H1 (cell line): ENCODE results near the gene PDCD10. TPM values are rescaled to one million over a fixed set of nuclear protein-coding genes. Genes with fewer than 3 reads are reported as not detected.

Experiments used
- CTCF ChIA-PET: fragments of 300-600 bp; sonication (Branson Sonifier 250); formaldehyde crosslinking; loops from one replicate; lab custom pipeline; 2021; ENCODE audit not compliant: partially characterized antibody; lab: Charles Lee
- POLR2A ChIA-PET: fragments of 300-600 bp; sonication (Branson Sonifier 250); formaldehyde crosslinking; loops from one replicate; lab custom pipeline; 2021; ENCODE audit warnings: inconsistent platforms; ENCODE audit not compliant: partially characterized antibody; lab: Charles Lee
- DNase-seq, 2 experiments: peaks; one replicate each; pipeline versions ENCODE4 v3.0.0 to v3.0.0-alpha.2; 2010 to 2022; ENCODE audit warnings: low spot score in 2 of 2, low read depth in 1 of 2, mixed read lengths in 1 of 2
- FAIRE-seq: peaks from 2 replicates; lab custom pipeline; 2011; peaks lifted over from hg19 to GRCh38; lab: Jason Lieb, UNC
- H2AFZ ChIP-seq: 2 replicates; pipeline ENCODE4 v1.8.1; 2012; ENCODE audit warnings: low read length, inconsistent platforms
- H2AK5ac ChIP-seq: 2 replicates; pipeline ENCODE4 v1.6.1; 2013; ENCODE audit warnings: low read depth, low read length
- H2BK120ac ChIP-seq: replicated peaks from 2 replicates; pipeline ENCODE3; 2013; ENCODE audit warnings: low read depth, low read length, inconsistent platforms
- H2BK12ac ChIP-seq: 2 replicates; pipeline ENCODE4 v1.6.1; 2013; ENCODE audit warnings: low read depth, low read length
- H2BK15ac ChIP-seq: 2 replicates; pipeline ENCODE4 v1.6.1; 2013; ENCODE audit warnings: low read length
- H2BK20ac ChIP-seq: 2 replicates; pipeline ENCODE4 v1.6.1; 2013; ENCODE audit warnings: low read length
- H2BK5ac ChIP-seq: 2 replicates; pipeline ENCODE4 v1.6.1; 2013; ENCODE audit warnings: low read depth, low read length
- H3K14ac ChIP-seq: 2 replicates; pipeline ENCODE4 v1.6.1; 2013; ENCODE audit warnings: inconsistent platforms; ENCODE audit not compliant: insufficient read length
- H3K18ac ChIP-seq: 2 replicates; pipeline ENCODE4 v1.6.1; 2013; ENCODE audit warnings: low read length; ENCODE audit errors: extremely low read depth
- H3K23ac ChIP-seq: 2 replicates; pipeline ENCODE4 v1.6.1; 2013; ENCODE audit warnings: inconsistent platforms; ENCODE audit not compliant: insufficient read length
- H3K23me2 ChIP-seq: 2 replicates; pipeline ENCODE4 v1.6.1; 2013; ENCODE audit warnings: low read depth, low read length
- H3K27ac ChIP-seq: 2 replicates; pipeline ENCODE4 v1.6.1; 2011; ENCODE audit warnings: low read depth, low read length, inconsistent platforms
- H3K27me3 ChIP-seq, 4 experiments: replicated peaks in 1 of 4; 1 replicate in 1 of 4; 2 replicates in 3 of 4; pipeline versions ENCODE4 v1.6.1 to v1.8.1; 2011 to 2013; ENCODE audit warnings: low read length in 3 of 4, mild to moderate bottlenecking in 3 of 4, inconsistent platforms in 2 of 4, mixed read lengths in 2 of 4, moderate library complexity in 1 of 4; ENCODE audit not compliant: control insufficient read depth in 3 of 4, insufficient read depth in 3 of 4; ENCODE audit errors: extremely low read depth in 1 of 4
- H3K36me3 ChIP-seq, 4 experiments: 2 replicates each; pipeline versions ENCODE4 v1.6.1 to v1.8.1; 2011 to 2013; ENCODE audit warnings: mild to moderate bottlenecking in 4 of 4, low read length in 3 of 4, moderate library complexity in 2 of 4, control low read depth in 1 of 4, inconsistent platforms in 1 of 4; ENCODE audit not compliant: insufficient read depth in 4 of 4, control insufficient read depth in 2 of 4
- H3K4ac ChIP-seq: replicated peaks from 2 replicates; pipeline ENCODE3; 2013; ENCODE audit warnings: low read length, low read depth, mixed read lengths, inconsistent platforms; ENCODE audit not compliant: insufficient read length
- H3K4me1 ChIP-seq, 4 experiments: replicated peaks in 1 of 4; 1 replicate in 1 of 4; 2 replicates in 3 of 4; pipeline versions ENCODE4 v1.6.1 to v1.8.1; 2011 to 2013; ENCODE audit warnings: low read length in 3 of 4, inconsistent platforms in 2 of 4, mixed read lengths in 1 of 4; ENCODE audit not compliant: insufficient read depth in 4 of 4, control insufficient read depth in 3 of 4
- H3K4me2 ChIP-seq, 2 experiments: 2 replicates each; pipeline versions ENCODE4 v1.6.1 to v1.8.1; 2011 to 2013; ENCODE audit warnings: low read depth in 2 of 2, low read length in 2 of 2, control low read depth in 1 of 2, inconsistent platforms in 1 of 2, mild to moderate bottlenecking in 1 of 2; ENCODE audit not compliant: insufficient read depth in 1 of 2
- H3K4me3 ChIP-seq, 4 experiments: fragments of 200-600, 300-600 bp in 1 of 4; sonication (generic), shearing (Covaris generic), sonication (Bioruptor Twin) in 1 of 4; 2 replicates each; pipeline versions ENCODE4 v1.5.1 to v1.8.1; 2011 to 2016; ENCODE audit warnings: low read length in 4 of 4, low read depth in 3 of 4, control low read depth in 2 of 4, inconsistent platforms in 2 of 4, mild to moderate bottlenecking in 2 of 4, mixed read lengths in 1 of 4, moderate library complexity in 1 of 4; ENCODE audit not compliant: insufficient read depth in 2 of 4; ENCODE audit errors: extremely low read depth in 1 of 4
- H3K56ac ChIP-seq: replicated peaks from 2 replicates; pipeline ENCODE3; 2013; ENCODE audit warnings: low read depth, mild to moderate bottlenecking, mixed read lengths, low read length, inconsistent platforms; ENCODE audit not compliant: insufficient read length
- H3K79me1 ChIP-seq: 2 replicates; pipeline ENCODE4 v1.6.1; 2013; ENCODE audit warnings: low read depth, low read length, control low read depth
- H3K79me2 ChIP-seq, 2 experiments: 2 replicates each; pipeline versions ENCODE4 v1.6.1 to v1.8.1; 2012 to 2013; ENCODE audit warnings: low read length in 2 of 2, mild to moderate bottlenecking in 2 of 2, inconsistent platforms in 1 of 2; ENCODE audit not compliant: insufficient read depth in 2 of 2, control insufficient read depth in 1 of 2
- H3K9ac ChIP-seq, 4 experiments: replicated peaks in 1 of 4; 1 replicate in 1 of 4; 2 replicates in 3 of 4; pipeline versions ENCODE4 v1.6.1 to v1.8.1; 2011 to 2013; ENCODE audit warnings: low read depth in 3 of 4, low read length in 3 of 4, control low read depth in 2 of 4, mild to moderate bottlenecking in 2 of 4, moderate library complexity in 2 of 4, inconsistent platforms in 1 of 4; ENCODE audit errors: extremely low read depth in 1 of 4
- H3K9me3 ChIP-seq, 2 experiments: 2 replicates each; pipeline versions ENCODE4 v1.6.1 to v1.8.1; 2012 to 2013; ENCODE audit warnings: mild to moderate bottlenecking in 2 of 2, moderate library complexity in 2 of 2, control low read depth in 1 of 2, inconsistent platforms in 1 of 2, low read depth in 1 of 2, low read length in 1 of 2, mixed read lengths in 1 of 2; ENCODE audit not compliant: insufficient read depth in 2 of 2
- H4K20me1 ChIP-seq, 2 experiments: replicated peaks in 1 of 2; 2 replicates each; pipeline versions ENCODE3 to v1.8.1; 2011 to 2013; ENCODE audit warnings: inconsistent platforms in 2 of 2, low read length in 2 of 2, mild to moderate bottlenecking in 1 of 2; ENCODE audit not compliant: insufficient read depth in 2 of 2, control insufficient read depth in 1 of 2
- H4K5ac ChIP-seq: 2 replicates; pipeline ENCODE4 v1.6.1; 2013; ENCODE audit warnings: low read length, low read depth, mixed read lengths, inconsistent platforms; ENCODE audit not compliant: insufficient read length
- H4K8ac ChIP-seq: 2 replicates; pipeline ENCODE4 v1.8.0; 2013; ENCODE audit warnings: mild to moderate bottlenecking, moderate library complexity, low read length, inconsistent platforms; ENCODE audit not compliant: insufficient read depth; ENCODE audit errors: extremely low read depth
- H4K91ac ChIP-seq: replicated peaks from 2 replicates; pipeline ENCODE3; 2013; ENCODE audit warnings: low read length, mixed read lengths, inconsistent platforms; ENCODE audit not compliant: insufficient read length
- CHD2 ChIP-seq: IDR thresholded peaks from 2 replicates; pipeline ENCODE4 v1.6.1; 2012; ENCODE audit warnings: low read length, improper control_type of control experiment
- CTBP2 ChIP-seq: IDR thresholded peaks from 2 replicates; pipeline ENCODE4 v1.7.0; 2011; ENCODE audit warnings: borderline replicate concordance, mild to moderate bottlenecking, moderate library complexity, mixed read lengths, low read length; ENCODE audit not compliant: insufficient read depth, insufficient read length
- GABPA ChIP-seq: IDR thresholded peaks from 2 replicates; pipeline ENCODE4 v1.6.1; 2011; ENCODE audit warnings: mild to moderate bottlenecking, low read length, moderate library complexity, borderline replicate concordance; ENCODE audit not compliant: insufficient read depth
- JUN ChIP-seq: IDR thresholded peaks from 2 replicates; pipeline ENCODE4 v1.6.1; 2011; ENCODE audit warnings: low read depth, mild to moderate bottlenecking, improper control_type of control experiment, low read length
- SUZ12 ChIP-seq: fragments of 200-600 bp; sonication (generic); IDR thresholded peaks from 2 replicates; pipeline ENCODE4 v1.6.1; 2012; ENCODE audit warnings: mild to moderate bottlenecking, inconsistent platforms, low read length, moderate library complexity, mixed read lengths
- whole genome bisulfite sequencing, 2 experiments: shearing (Covaris generic) in 1 of 2; methylation state at CpG; one replicate each; pipeline versions ENCODE4 v1.1.6 to v1.1.7; 2013 to 2015; ENCODE audit warnings: low lambda C conversion rate in 2 of 2, mixed read lengths in 2 of 2, inconsistent platforms in 1 of 2, low coverage in 1 of 2, missing lambda C conversion rate in 1 of 2; ENCODE audit not compliant: insufficient replicate concordance in 2 of 2, insufficient coverage in 1 of 2, insufficient read length in 1 of 2; ENCODE audit errors: extremely low coverage in 1 of 2, missing lambda C conversion rate in 1 of 2; 5-methylcytosine and 5-hydroxymethylcytosine counted together
- polyA plus RNA-seq, 7 experiments: library from polyadenylated mRNA; depleted of rRNA in 3 of 7; stranded (reverse) in 5 of 7; unstranded in 2 of 7; fragments of >200 nt in 5 of 7; fragments of 200-250 nt in 2 of 7; gene quantifications; 1 replicate in 5 of 7; 2 replicates in 1 of 7; 4 replicates in 1 of 7; pipeline versions ENCODE4 v1.2.1 to v1.2.3, GENCODE V29; 2011 to 2013; ENCODE audit warnings: missing spikeins in 2 of 7, mixed read lengths in 2 of 7
- total RNA-seq: library from RNA; stranded (reverse); fragmentation: NEBNext Ultra II Directional; extraction: Animal tissue kit (Norgen Biotek cat#: 25700); gene quantifications from 2 replicates; pipeline ENCODE4 v1.2.1, GENCODE V29; 2021

PDCD10 gene
- total and polyA plus RNA-seq, 2 of the 8 experiments (the other 6 are each of a cell fraction or from before 2014, with no cell fraction given): 52.0 to 76.6 TPM

DNA sequence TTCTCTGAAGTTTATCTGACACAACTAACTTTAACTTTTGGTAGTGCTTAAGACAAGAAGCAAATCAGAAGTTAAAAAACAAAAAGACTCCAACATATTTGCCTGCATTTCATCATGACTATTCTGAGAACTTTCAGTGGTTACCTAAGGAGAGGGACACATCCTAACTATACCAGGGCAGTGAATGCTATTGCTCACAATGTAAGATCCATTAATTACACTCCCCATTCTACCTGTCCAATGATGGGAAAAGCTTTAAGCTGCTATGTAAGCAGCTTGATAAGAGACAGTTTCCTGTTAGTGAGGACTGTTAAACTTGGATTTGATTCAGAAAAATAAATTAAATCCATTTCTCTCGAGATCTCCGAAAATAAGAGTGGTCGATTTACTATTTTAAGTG is 38.3 kb upstream of the PDCD10 start:
- H3K27me3 ChIP-seq: no peaks in the 10 kb centered on the region
- no peaks in the 10 kb centered on the region for H3K36me3 ChIP-seq
- H3K4me1 ChIP-seq: no peaks in the 10 kb centered on the region
- H2BK120ac ChIP-seq: no peak overlapping the region
- no peak overlapping the region for H2AK5ac ChIP-seq
- ChIA-PET CTCF (no interaction called here), POLR2A (no interaction called here)
- H4K5ac ChIP-seq: no peak overlapping the region
- no peak for FAIRE-seq
- no peaks in the 10 kb centered on the region for H3K79me1 ChIP-seq
- no peak overlapping the region for H2BK15ac ChIP-seq
- no peak overlapping the region for H3K23ac ChIP-seq
- 97% methylated on average over 3 of the region's 3 CpGs; no CpG with 5 or more reads in 1 of the 2 experiments for WGBS, 2 experiments
- no peak overlapping the region for H4K8ac ChIP-seq
- H2AFZ ChIP-seq: no peak overlapping the region
- no peak overlapping the region for H3K27ac ChIP-seq
- H3K14ac ChIP-seq: no peak overlapping the region
- H2BK20ac ChIP-seq: no peak overlapping the region
- no peak overlapping the region for H2BK5ac ChIP-seq
- no peak overlapping the region for H2BK12ac ChIP-seq
- H3K9ac ChIP-seq: no peak overlapping the region
- no peak overlapping the region for H3K4ac ChIP-seq
- DNase-seq: no peak
- H3K56ac ChIP-seq: no peak overlapping the region
- H3K4me3 ChIP-seq: no peak overlapping the region
- TF ChIP-seq JUN (no peak), GABPA (no peak), SUZ12 (no peak), CHD2 (no peak), CTBP2 (no peak)
- H4K91ac ChIP-seq: no peak overlapping the region
- H4K20me1 ChIP-seq: no peaks in the 10 kb centered on the region
- H3K79me2 ChIP-seq: no peaks in the 10 kb centered on the region
- H3K9me3 ChIP-seq: no peaks in the 10 kb centered on the region; a peak in 1 of 4 replicates
- H3K18ac ChIP-seq: no peak overlapping the region
- no peaks in the 10 kb centered on the region for H3K23me2 ChIP-seq
- no peak overlapping the region for H3K4me2 ChIP-seq
